AG04450 (cell line): ENCODE results near the gene LSP1. TPM values are rescaled to one million over a fixed set of nuclear protein-coding genes. Genes with fewer than 3 reads are reported as not detected.

ENCODE experiments used
- CTCF ChIA-PET: fragments of 300-600, 350-600 bp; formaldehyde crosslinking; extraction: SDS; loops from one replicate; lab custom pipeline; 2022; ENCODE audit warnings: antibody characterized with exemption, inconsistent platforms; lab: Charles Lee
- POLR2A ChIA-PET: fragments of 350-600 bp; formaldehyde crosslinking; extraction: SDS; loops from one replicate; lab custom pipeline; 2021; ENCODE audit warnings: antibody characterized with exemption, inconsistent platforms; lab: Yijun Ruan, JAX
- DNase-seq: peaks from one replicate; pipeline ENCODE4 v3.0.0-alpha.2; 2011; ENCODE audit warnings: low read depth, low spot score
- H3K27ac ChIP-seq: one replicate; pipeline ENCODE4 v1.5.1; 2012; ENCODE audit warnings: low read depth, low read length, control low read depth
- H3K27me3 ChIP-seq: one replicate; pipeline ENCODE4 v1.6.0; 2012; ENCODE audit warnings: low read length; ENCODE audit not compliant: control insufficient read depth, insufficient read depth
- H3K4me3 ChIP-seq: 2 replicates; pipeline ENCODE4 v1.5.1; 2011; ENCODE audit warnings: mild to moderate bottlenecking, low read depth, low read length, control low read depth
- H3K9me3 ChIP-seq: 2 replicates; pipeline ENCODE4 v1.5.1; 2012; ENCODE audit warnings: low read length; ENCODE audit not compliant: control insufficient read depth, insufficient read depth
- polyA plus RNA-seq: library from polyadenylated mRNA; depleted of rRNA; stranded (reverse); fragments of >200 nt; gene quantifications from 2 replicates; pipeline ENCODE4 v1.2.3, GENCODE V29; 2011
- TF ChIP-seq, protein P1 (sequence below): IDR thresholded peaks from 2 replicates; pipeline ENCODE4 v1.5.1; 2011; ENCODE audit warnings: low read depth, low read length, control low read depth, inconsistent platforms

LSP1 gene
- polyA plus RNA-seq, 1 experiment, result not detected

DNA sequence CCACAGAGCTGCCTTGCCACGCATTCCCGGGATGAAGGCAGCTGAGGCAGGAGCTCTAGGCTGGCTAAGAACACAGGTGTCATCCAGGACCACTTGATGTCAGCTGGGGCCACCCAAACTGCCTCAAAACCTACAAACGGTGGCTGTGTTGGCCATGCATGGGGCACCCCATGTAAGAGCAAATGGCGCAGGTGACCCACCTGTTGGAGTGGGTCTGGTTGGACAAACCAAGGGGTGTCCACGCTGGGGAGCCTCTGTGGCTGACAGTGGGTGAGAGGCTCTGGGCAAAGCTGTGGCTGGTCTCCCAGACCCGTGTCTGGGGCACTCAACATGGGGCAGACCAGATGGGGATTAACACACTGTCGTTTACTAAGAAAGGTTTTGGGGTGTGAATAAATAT is 37.1 kb upstream of the LSP1 start:
- DNase-seq, result no peak
- H3K4me3 ChIP-seq, result no peak overlapping the region
- CTCF ChIA-PET, result interaction anchor here (1.7 to 1.8 kb wide), 2 partner anchors 122 to 163 kb away, joined by 4 to 8 read pairs; no protein-coding TSS in a partner anchor
- TF ChIP-seq, protein P1, sequence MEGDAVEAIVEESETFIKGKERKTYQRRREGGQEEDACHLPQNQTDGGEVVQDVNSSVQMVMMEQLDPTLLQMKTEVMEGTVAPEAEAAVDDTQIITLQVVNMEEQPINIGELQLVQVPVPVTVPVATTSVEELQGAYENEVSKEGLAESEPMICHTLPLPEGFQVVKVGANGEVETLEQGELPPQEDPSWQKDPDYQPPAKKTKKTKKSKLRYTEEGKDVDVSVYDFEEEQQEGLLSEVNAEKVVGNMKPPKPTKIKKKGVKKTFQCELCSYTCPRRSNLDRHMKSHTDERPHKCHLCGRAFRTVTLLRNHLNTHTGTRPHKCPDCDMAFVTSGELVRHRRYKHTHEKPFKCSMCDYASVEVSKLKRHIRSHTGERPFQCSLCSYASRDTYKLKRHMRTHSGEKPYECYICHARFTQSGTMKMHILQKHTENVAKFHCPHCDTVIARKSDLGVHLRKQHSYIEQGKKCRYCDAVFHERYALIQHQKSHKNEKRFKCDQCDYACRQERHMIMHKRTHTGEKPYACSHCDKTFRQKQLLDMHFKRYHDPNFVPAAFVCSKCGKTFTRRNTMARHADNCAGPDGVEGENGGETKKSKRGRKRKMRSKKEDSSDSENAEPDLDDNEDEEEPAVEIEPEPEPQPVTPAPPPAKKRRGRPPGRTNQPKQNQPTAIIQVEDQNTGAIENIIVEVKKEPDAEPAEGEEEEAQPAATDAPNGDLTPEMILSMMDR, result no peak
- H3K27ac ChIP-seq, result no peak overlapping the region
- POLR2A ChIA-PET, result no interaction called here
- H3K9me3 ChIP-seq, result peaks cover 13% of the 10 kb centered on the region
- H3K27me3 ChIP-seq, result peaks cover 23% of the 10 kb centered on the region

DNA sequence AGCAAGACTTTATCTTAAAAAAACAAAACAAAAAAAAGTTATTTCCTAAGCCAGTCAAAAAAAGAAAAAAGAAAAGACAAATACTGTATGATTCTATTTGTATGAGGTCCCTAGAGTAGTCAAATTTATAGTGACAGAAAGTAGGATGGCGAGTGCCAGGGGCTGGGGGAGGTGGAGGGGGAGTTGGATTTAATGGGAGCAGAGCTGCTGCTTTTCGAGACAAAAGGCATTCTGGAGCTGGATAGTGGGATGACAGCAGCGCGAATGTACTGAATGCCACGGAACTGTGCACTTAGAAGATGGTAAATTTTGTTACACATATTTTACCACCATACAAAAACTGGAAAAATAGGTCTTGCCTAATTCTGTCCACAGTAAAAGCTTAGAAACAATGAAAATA is 35.9 kb upstream of the LSP1 start:
- POLR2A ChIA-PET, result no interaction called here
- peaks cover 12% of the 10 kb centered on the region for H3K9me3 ChIP-seq
- CTCF ChIA-PET, result interaction anchor here (1.5 kb wide), 1 partner anchor 123 kb away, joined by 6 read pairs; no protein-coding TSS in a partner anchor
- TF ChIP-seq, protein P1, result no peak
- H3K27me3 ChIP-seq, result peaks cover 25% of the 10 kb centered on the region
- DNase-seq, result no peak
- H3K4me3 ChIP-seq, result no peak overlapping the region
- H3K27ac ChIP-seq, result no peak overlapping the region

DNA sequence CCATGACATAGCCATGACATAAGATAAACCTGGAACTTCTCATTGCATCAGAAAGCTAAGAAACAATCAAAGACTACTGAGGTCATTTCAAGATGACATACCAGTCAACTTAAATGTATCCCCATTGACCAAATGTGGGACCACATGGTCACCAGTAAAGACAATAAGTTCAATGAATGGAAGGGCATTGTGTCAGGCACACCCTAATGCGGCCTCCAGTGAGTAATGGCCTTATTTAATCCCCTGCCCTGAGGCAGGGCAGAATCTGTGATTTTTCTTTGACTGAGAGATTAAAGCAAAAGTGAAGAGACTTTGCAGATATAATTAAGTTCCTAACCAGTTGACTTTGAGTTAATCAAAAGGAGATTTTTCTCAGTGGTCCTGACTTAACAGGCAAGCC is 35.4 kb upstream of the LSP1 start:
- H3K9me3 ChIP-seq, result peaks cover 8% of the 10 kb centered on the region
- POLR2A ChIA-PET, result no interaction called here
- DNase-seq, result no peak

GRCh38 chr11:1819074-1819473 is 33.8 kb upstream of the LSP1 start:
- no peak for DNase-seq
- Histone ChIP-seq H3K27me3 (peaks cover 22% of the 10 kb centered on the region), H3K9me3 (peaks cover 8% of the 10 kb centered on the region), H3K27ac (no peak overlapping the region), H3K4me3 (no peak overlapping the region)
- CTCF ChIA-PET, result no interaction called here
- POLR2A ChIA-PET, result no interaction called here
- TF ChIP-seq, protein P1, result no peak

More for the DNA sequence above, 35.4 kb upstream of the LSP1 start:
- Histone ChIP-seq H3K4me3 (no peak overlapping the region), H3K27ac (no peak overlapping the region), H3K27me3 (peaks cover 25% of the 10 kb centered on the region)
- CTCF ChIA-PET, result interaction anchor here (0.8 to 1.5 kb wide), 2 partner anchors 124 to 165 kb away, joined by 3 to 6 read pairs; no protein-coding TSS in a partner anchor
- TF ChIP-seq, protein P1, result no peak

GRCh38 chr11:1820463-1821325 is 32.2 kb upstream of the LSP1 start:
- DNase-seq, result no peak
- POLR2A ChIA-PET, result no interaction called here
- Histone ChIP-seq H3K4me3 (no peak overlapping the region), H3K27me3 (peaks cover 23% of the 10 kb centered on the region), H3K9me3 (peaks cover 8% of the 10 kb centered on the region; the same call in 1 of the 2 replicates), H3K27ac (no peak overlapping the region)
- CTCF ChIA-PET, result interaction anchor here (0.8 to 1.8 kb wide), 3 partner anchors 12 to 168 kb away, joined by 4 to 7 read pairs (median 6); no protein-coding TSS in a partner anchor
- TF ChIP-seq, protein P1, result no peak
